ENCODE measurements around the gene DUSP8.
"Not testable (repeated sequence)": the region's sequence is repeated elsewhere in the genome, so short reads cannot be mapped to it uniquely, and the experiment has no call there.

Gene DUSP8

GRCh38 chr11:1603629-1604028 lies 31.6 kb upstream of the DUSP8 start:
- TF ChIP-seq TCF4 (CRISPR knock-in tag; IDR thresholded peaks at IDR 0.05; ENCODE audit: borderline replicate concordance) (no peak), ZNF70 (CRISPR knock-in tag; IDR thresholded peaks at IDR 0.05) (no peak), ZC3H10 (CRISPR knock-in tag; IDR thresholded peaks at IDR 0.05) (no peak), PPARA (CRISPR knock-in tag; IDR thresholded peaks at IDR 0.05; ENCODE audit: borderline replicate concordance) (no peak), PATZ1 (CRISPR knock-in tag; IDR thresholded peaks at IDR 0.05; ENCODE audit: borderline replicate concordance) (no peak), TSHZ2 (CRISPR knock-in tag; IDR thresholded peaks at IDR 0.05) (no peak), ESRRG (CRISPR knock-in tag; IDR thresholded peaks at IDR 0.05) (no peak), CREB5 (CRISPR knock-in tag; IDR thresholded peaks at IDR 0.05; ENCODE audit: low read depth) (no peak), ZFP30 (CRISPR knock-in tag; IDR thresholded peaks at IDR 0.05) (no peak), ISL1 (CRISPR knock-in tag; IDR thresholded peaks at IDR 0.05) (no peak)
- ATAC-seq = no peak

- ATAC-seq = not testable (repeated sequence)
Measured at GRCh38 chr11:1601663-1602062, 29.6 kb upstream of the DUSP8 start.

- ATAC-seq = no peak
- TF ChIP-seq BACH2 (CRISPR knock-in tag; IDR thresholded peaks at IDR 0.05; ENCODE audit: borderline replicate concordance) (no peak), CSRNP3 (CRISPR knock-in tag; IDR thresholded peaks at IDR 0.05) (no peak), OSR1 (CRISPR knock-in tag; IDR thresholded peaks at IDR 0.05) (no peak), TOX (CRISPR knock-in tag; IDR thresholded peaks at IDR 0.05; ENCODE audit: borderline replicate concordance) (no peak), ZFP30 (CRISPR knock-in tag; IDR thresholded peaks at IDR 0.05) (no peak), CSDC2 (CRISPR knock-in tag; IDR thresholded peaks at IDR 0.05) (no peak), ESRRG (CRISPR knock-in tag; IDR thresholded peaks at IDR 0.05) (no peak), PATZ1 (CRISPR knock-in tag; IDR thresholded peaks at IDR 0.05; ENCODE audit: borderline replicate concordance) (no peak), RARB (CRISPR knock-in tag; IDR thresholded peaks at IDR 0.05) (no peak), ZNF70 (CRISPR knock-in tag; IDR thresholded peaks at IDR 0.05) (no peak), ZC3H10 (CRISPR knock-in tag; IDR thresholded peaks at IDR 0.05) (no peak), POU6F1 (CRISPR knock-in tag; IDR thresholded peaks at IDR 0.05; ENCODE audit: borderline replicate concordance, low read depth) (no peak), ISL1 (CRISPR knock-in tag; IDR thresholded peaks at IDR 0.05) (no peak), TCF4 (CRISPR knock-in tag; IDR thresholded peaks at IDR 0.05; ENCODE audit: borderline replicate concordance) (no peak), PPARA (CRISPR knock-in tag; IDR thresholded peaks at IDR 0.05; ENCODE audit: borderline replicate concordance) (no peak), ZNF565 (CRISPR knock-in tag; conservative IDR thresholded peaks at IDR 0.05; ENCODE audit: low read depth) (no peak), TSHZ2 (CRISPR knock-in tag; IDR thresholded peaks at IDR 0.05) (no peak)
Measured at GRCh38 chr11:1600626-1601025, 28.6 kb upstream of the DUSP8 start.

All from SK-N-SH treated with all-trans-retinoic acid at 6 μM for 48 hours (cell line).